OCI-LY3 (cell line): Measurements from ENCODE around the gene ASPRV1.

ENCODE experiments used
- H2AFZ ChIP-seq: fragments of 200-600, 300-600 bp; shearing (Covaris generic); 2 replicates; pipeline ENCODE4 v1.6.0; 2014; ENCODE audit warnings: antibody characterized with exemption, low read depth, low read length
- H3K27ac ChIP-seq: fragments of 200-600, 300-600 bp; sonication (generic); 2 replicates; pipeline ENCODE4 v1.5.1; 2014; ENCODE audit warnings: mild to moderate bottlenecking, low read length, moderate library complexity, mixed read lengths
- H3K27me3 ChIP-seq: fragments of 200-600, 300-600 bp; sonication (generic); 2 replicates; pipeline ENCODE4 v1.6.1; 2014; ENCODE audit warnings: low read depth, low read length, mixed read lengths
- H3K36me3 ChIP-seq: fragments of 200-600, 300-600 bp; sonication (generic); replicated peaks from 2 replicates; pipeline ENCODE3; 2014; ENCODE audit warnings: low read depth, low read length, mixed read lengths
- H3K4me1 ChIP-seq: fragments of 300-600, 200-600 bp; sonication (generic); 2 replicates; pipeline ENCODE4 v1.6.1; 2014; ENCODE audit warnings: low read length, mixed read lengths
- H3K4me2 ChIP-seq: fragments of 200-600, 300-600 bp; sonication (generic); 2 replicates; pipeline ENCODE4 v1.6.1; 2014; ENCODE audit warnings: low read length, mixed read lengths
- H3K4me3 ChIP-seq: fragments of 300-600, 200-600 bp; sonication (generic); 2 replicates; pipeline ENCODE4 v1.5.1; 2014; ENCODE audit warnings: antibody characterized with exemption, mild to moderate bottlenecking, low read length, moderate library complexity
- H3K79me2 ChIP-seq: fragments of 300-600, 200-600 bp; shearing (Covaris generic); 2 replicates; pipeline ENCODE4 v1.6.1; 2014; ENCODE audit warnings: mild to moderate bottlenecking, low read length, mixed read lengths
- H3K9ac ChIP-seq: fragments of 300-600, 200-600 bp; shearing (Covaris generic); 2 replicates; pipeline ENCODE4 v1.6.0; 2014; ENCODE audit warnings: mild to moderate bottlenecking, low read length, moderate library complexity
- H3K9me3 ChIP-seq: fragments of 200-600, 300-600 bp; shearing (Covaris generic); 2 replicates; pipeline ENCODE4 v1.6.1; 2014; ENCODE audit warnings: low read length, mixed read lengths; ENCODE audit not compliant: insufficient read depth
- H4K20me1 ChIP-seq: fragments of 200-600, 300-600 bp; sonication (generic); 2 replicates; pipeline ENCODE4 v1.6.1; 2016; ENCODE audit warnings: low read length, mixed read lengths; ENCODE audit not compliant: insufficient read depth
- CTCF ChIP-seq: fragments of 200-600, 300-600 bp; sonication (generic); IDR thresholded peaks from 2 replicates; pipeline ENCODE4 v1.5.1; 2014; ENCODE audit warnings: antibody characterized with exemption, low read length, low read depth
- EZH2phosphoT487 ChIP-seq: fragments of 200-600 bp; shearing (Covaris generic); IDR thresholded peaks from 2 replicates; pipeline ENCODE4 v1.6.1; 2018; ENCODE audit warnings: antibody characterized with exemption, mixed run types, low read depth

ASPRV1 gene

DNA sequence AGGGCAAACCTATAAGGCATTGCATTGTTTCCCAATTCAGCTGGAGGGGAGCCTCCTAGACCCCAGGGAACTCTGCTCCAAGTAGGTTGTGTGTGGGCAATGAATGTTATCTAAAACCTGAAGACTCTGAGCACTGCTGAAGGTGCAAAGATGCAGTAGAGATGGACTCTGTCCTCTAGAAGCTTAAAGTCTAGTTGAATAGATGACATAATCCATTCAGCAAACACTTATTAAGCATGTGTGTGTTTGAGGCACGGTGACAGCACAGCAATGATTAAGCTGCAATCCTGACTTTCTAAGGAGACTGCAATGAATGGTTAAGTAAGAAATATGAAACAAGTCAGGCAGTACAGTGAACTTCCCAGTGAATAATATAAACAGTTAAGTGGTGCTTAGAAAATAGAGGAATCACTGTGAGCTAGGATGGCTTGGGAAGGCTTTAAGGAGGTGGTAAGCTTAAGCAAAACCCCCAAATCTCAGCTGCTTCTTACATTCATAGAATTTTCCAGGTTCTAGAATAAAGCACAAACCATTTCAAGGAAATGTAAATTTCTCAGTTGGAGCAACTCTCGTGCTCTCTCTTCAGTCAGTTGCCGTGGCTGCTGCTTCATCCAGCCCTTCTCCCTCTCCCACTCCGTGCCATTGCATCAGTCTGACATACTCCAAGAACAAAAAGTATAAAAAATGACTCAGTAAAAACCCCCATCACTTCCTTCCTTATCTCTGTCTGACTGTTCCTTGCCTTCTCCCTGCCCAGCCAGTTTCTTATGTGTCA is 27.4 kb downstream of the ASPRV1 start:
- Histone ChIP-seq H2AFZ (no peak overlapping the region), H3K9ac (0 out of 2 replicates have a peak overlapping the region, but pooled peaks have one; percentile 0), H3K27me3 (no peaks in the 10 kb centered on the region), H3K4me3 (peak overlapping the region; percentile 5; the same call in 1 of the 2 replicates), H3K27ac (no peak overlapping the region), H3K4me1 (peaks cover 20% of the 10 kb centered on the region), H3K4me2 (peak overlapping the region; percentile 63), H3K79me2 (no peaks in the 10 kb centered on the region), H3K9me3 (no peaks in the 10 kb centered on the region), H3K36me3 (no peaks in the 10 kb centered on the region), H4K20me1 (no peaks in the 10 kb centered on the region)
- TF ChIP-seq EZH2phosphoT487 = no peak
- no peak for TF ChIP-seq CTCF

- Histone ChIP-seq H4K20me1 (no peaks in the 10 kb centered on the region), H3K9me3 (no peaks in the 10 kb centered on the region), H2AFZ (no peak overlapping the region), H3K4me3 (no peak overlapping the region), H3K4me2 (peak overlapping the region; percentile 63), H3K36me3 (no peaks in the 10 kb centered on the region), H3K79me2 (no peaks in the 10 kb centered on the region), H3K27me3 (no peaks in the 10 kb centered on the region), H3K4me1 (peaks cover 20% of the 10 kb centered on the region), H3K27ac (no peak overlapping the region), H3K9ac (no peak overlapping the region)
- TF ChIP-seq CTCF (no peak), EZH2phosphoT487 (no peak)
These were observed 28.1 kb downstream of the ASPRV1 start for GRCh38 chr2:69933254-69933828.

GRCh38 chr2:69932596-69932922 is 28.9 kb downstream of the ASPRV1 start:
- TF ChIP-seq EZH2phosphoT487 = no peak
- no peak for TF ChIP-seq CTCF
- H3K4me3 ChIP-seq = no peak overlapping the region
- no peaks in the 10 kb centered on the region for H3K27me3 ChIP-seq
- H4K20me1 ChIP-seq = no peaks in the 10 kb centered on the region
- H2AFZ ChIP-seq = no peak overlapping the region
- H3K27ac ChIP-seq = no peak overlapping the region
- no peak overlapping the region for H3K4me2 ChIP-seq
- no peak overlapping the region for H3K9ac ChIP-seq
- no peaks in the 10 kb centered on the region for H3K36me3 ChIP-seq
- no peaks in the 10 kb centered on the region for H3K79me2 ChIP-seq
- no peaks in the 10 kb centered on the region for H3K9me3 ChIP-seq
- peaks cover 20% of the 10 kb centered on the region for H3K4me1 ChIP-seq

DNA sequence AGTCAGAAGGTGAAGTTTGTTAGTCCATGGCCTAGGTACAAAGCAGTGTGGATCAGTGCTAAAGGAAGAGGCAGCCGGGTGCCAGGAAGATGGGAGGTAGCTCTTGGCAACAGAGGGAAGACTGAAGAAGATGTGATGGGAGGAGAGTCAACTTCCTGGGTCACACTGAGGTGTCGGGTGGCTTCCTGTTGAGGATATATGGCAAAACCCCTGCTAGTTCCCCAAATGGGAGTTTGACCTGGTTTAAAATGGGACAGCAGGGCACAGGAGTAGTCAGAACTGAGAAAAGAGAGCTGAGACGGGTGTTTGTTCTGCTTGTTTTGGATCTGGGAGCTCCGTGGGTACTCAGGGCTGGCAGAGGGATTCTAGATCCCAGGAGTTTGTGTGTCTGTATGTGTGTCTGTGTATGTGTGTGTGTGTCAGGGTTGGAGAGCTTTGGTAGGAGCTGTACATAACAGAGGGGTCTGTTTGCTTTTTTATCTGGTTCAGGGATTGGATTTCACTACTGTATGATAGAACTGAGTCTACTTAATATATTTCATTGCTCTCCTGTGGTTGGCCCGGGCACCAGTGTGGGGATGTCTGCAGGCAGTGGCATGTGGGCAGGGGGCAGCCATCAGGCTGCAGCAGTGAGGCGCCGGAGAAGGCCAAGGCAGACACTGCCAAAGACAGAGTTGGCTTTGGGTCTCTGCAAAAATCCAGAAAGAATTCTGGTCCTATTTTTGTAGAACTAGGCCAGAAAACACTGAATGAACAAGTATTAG is 29.4 kb downstream of the ASPRV1 start:
- no peak overlapping the region for H2AFZ ChIP-seq
- H3K4me1 ChIP-seq = peaks cover 20% of the 10 kb centered on the region
- no peaks in the 10 kb centered on the region for H3K79me2 ChIP-seq
- H3K9me3 ChIP-seq = no peaks in the 10 kb centered on the region
- H3K27me3 ChIP-seq = no peaks in the 10 kb centered on the region
- H3K4me2 ChIP-seq = no peak overlapping the region
- H3K9ac ChIP-seq = no peak overlapping the region
- H3K27ac ChIP-seq = no peak overlapping the region
- TF ChIP-seq CTCF (no peak), EZH2phosphoT487 (no peak)
- H3K4me3 ChIP-seq = no peak overlapping the region
- H4K20me1 ChIP-seq = no peaks in the 10 kb centered on the region
- H3K36me3 ChIP-seq = no peaks in the 10 kb centered on the region
